GM18873 (cell line): ENCODE measurements around the gene CILP.
"Not testable (repeated sequence)": the region's sequence is repeated elsewhere in the genome, so short reads cannot be mapped to it uniquely, and the experiment has no call there.

ENCODE experiments used
- ATAC-seq: cut with Tn5 transposase; IDR thresholded peaks from one replicate; pipeline ENCODE4 v1.9.1; 2021; ENCODE audit warnings: mild to moderate bottlenecking, moderate library complexity, moderate number of reproducible peaks; ENCODE audit not compliant: unreplicated experiment, low FRiP score

The CILP gene, protein sequence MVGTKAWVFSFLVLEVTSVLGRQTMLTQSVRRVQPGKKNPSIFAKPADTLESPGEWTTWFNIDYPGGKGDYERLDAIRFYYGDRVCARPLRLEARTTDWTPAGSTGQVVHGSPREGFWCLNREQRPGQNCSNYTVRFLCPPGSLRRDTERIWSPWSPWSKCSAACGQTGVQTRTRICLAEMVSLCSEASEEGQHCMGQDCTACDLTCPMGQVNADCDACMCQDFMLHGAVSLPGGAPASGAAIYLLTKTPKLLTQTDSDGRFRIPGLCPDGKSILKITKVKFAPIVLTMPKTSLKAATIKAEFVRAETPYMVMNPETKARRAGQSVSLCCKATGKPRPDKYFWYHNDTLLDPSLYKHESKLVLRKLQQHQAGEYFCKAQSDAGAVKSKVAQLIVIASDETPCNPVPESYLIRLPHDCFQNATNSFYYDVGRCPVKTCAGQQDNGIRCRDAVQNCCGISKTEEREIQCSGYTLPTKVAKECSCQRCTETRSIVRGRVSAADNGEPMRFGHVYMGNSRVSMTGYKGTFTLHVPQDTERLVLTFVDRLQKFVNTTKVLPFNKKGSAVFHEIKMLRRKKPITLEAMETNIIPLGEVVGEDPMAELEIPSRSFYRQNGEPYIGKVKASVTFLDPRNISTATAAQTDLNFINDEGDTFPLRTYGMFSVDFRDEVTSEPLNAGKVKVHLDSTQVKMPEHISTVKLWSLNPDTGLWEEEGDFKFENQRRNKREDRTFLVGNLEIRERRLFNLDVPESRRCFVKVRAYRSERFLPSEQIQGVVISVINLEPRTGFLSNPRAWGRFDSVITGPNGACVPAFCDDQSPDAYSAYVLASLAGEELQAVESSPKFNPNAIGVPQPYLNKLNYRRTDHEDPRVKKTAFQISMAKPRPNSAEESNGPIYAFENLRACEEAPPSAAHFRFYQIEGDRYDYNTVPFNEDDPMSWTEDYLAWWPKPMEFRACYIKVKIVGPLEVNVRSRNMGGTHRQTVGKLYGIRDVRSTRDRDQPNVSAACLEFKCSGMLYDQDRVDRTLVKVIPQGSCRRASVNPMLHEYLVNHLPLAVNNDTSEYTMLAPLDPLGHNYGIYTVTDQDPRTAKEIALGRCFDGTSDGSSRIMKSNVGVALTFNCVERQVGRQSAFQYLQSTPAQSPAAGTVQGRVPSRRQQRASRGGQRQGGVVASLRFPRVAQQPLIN

DNA sequence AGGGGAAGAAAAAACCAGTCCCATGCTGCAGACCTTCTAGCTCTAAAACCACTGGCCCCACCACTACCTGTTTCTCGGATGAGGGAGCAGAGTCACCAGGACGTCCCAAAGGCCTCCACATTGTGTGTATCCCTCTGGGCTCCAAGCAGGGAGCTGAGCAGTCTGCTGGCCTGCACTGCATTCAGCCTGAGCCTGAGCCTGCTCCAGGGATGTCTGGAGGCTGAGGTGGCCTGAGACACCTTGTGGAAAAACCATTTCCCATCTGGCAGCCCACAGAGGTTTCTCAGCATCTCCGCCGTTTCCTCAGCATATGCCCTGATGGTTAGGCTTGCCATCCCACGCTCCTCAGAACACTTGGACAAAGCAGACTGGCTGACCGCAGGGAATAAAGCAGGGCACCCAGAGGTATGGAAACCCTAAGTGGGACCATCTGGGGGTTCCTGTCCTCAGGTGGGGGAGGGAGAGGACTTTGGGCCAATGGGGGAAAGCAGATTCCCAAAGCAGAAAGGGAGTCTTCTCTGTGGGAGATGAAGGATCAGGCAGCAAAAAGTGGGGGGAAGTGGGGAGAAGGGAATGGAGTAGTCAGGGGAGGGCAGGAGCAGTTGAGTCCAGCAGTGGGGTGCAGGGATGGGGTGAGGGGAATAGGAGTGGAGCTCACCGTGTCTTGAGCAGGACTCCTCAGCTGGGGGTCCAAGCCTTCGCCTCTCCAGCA is at the start of gene CILP:
Gene CILP (minus strand): TSS at position 704 of the 712 bp plus-strand sequence. CDS start 1,718 bp downstream, outside the sequence.
- ATAC-seq: no peak

DNA sequence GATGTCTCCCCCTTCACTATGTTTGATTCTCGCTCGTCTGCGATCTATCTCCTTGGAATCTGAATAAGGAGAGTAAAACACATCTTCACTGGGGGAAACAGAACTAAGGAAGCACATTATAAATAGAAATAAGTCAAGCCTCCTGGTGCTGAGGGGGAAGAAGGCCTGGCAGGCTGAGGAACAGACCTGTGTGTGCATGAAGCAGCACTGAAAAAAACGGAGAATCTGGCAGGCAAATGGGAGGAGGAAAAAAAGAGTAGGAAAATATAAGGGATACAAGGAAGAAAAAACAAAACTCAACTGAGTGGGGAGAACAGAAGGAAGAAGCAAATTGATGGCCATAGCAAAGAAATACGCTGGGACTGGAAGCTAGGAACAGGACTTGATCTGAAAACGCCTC is 49.7 kb upstream of the CILP start:
- ATAC-seq: no peak

DNA sequence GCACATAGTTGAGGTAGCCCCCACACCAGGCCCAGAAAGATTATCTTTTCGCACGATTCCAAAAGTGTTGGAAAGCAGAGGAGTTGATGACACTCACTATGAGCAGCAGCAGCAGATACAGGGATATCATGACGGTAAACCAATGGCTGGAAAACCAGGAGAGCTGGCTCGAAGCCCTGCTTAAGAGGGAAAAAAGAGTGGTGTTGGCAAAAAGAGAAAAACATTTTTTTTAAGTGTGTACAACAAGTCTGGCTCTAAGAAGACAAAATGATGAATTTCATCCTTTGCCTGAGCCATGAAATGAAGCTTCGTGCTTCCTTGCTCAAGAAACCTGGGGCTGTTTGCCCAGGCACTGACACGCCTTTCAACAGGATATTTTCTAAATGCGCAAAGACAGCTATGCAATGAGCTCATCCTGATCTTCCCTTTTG is 48.1 kb upstream of the CILP start:
- ATAC-seq: no peak

DNA sequence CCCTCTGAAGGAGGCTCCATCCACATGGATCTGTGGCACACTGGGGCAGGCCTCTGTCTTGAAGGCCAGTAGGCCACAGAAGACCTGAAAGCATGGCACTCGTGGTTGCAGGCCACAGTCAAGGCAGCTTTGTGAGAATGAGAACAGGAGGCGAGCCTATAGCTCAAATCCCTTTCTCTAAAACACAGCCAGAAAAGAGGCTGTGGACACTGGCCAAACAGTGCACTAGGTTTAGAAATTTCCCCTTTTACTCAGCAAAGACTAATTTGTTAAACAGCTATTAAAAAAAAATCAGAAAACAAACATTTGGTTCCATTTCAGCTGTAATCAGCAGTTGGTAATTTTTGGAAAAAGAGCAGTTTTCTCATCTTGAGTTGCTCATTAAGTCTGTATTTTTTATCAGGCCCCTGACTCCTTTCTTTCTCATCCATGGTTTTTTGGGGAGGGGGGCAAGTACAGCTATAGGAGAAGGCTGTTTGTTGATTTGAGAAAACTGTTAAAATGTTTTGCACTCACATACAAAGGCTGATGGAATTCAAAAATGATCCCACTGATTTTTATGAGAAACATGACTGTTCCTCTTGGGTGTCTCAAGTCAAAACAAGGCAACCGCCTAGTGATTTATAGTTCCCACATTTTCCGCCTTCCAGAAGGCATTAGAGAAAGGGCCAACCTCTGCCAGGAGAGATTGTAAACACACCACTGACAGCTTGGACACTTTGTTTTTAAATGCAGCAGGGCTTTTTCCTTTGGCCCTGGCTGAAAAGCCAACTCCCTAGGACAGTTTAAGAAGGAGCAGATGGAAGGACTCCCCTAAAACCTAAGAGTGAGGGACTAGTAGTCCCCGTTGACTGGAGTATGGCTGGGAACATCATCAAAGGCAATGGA is 47.3 kb upstream of the CILP start:
- ATAC-seq: no peak

DNA sequence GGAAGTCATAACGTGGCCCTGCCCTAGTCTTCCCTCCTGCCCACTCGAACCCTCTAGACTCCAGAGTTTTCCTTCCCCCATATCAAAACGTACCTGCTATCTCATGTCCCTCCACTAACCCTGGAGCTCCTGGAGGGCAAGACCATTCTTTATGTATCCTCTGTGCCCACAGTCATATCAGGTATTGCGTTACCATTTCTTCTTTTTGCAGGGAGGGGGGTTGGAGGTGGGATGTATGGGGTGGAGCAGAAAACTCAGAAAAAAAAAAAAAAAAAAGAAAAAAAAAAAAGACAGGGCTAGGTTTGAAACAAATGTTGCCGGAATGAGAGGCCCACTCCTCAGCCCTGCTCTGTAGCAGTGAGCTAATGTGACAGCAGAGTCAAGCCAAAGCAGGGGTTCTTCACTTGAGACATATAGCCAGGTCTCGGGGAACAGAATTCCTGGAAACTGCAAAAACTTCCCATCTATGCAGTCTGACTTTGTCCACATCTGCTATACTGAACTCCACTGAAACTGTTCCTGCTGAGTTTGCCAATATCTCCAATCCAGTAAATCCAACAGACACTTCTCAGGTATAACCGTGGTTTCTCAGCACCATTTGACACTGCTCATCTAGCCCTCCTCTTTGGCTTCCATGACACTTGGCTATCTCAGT is 44.3 kb upstream of the CILP start:
- ATAC-seq: no peak

DNA sequence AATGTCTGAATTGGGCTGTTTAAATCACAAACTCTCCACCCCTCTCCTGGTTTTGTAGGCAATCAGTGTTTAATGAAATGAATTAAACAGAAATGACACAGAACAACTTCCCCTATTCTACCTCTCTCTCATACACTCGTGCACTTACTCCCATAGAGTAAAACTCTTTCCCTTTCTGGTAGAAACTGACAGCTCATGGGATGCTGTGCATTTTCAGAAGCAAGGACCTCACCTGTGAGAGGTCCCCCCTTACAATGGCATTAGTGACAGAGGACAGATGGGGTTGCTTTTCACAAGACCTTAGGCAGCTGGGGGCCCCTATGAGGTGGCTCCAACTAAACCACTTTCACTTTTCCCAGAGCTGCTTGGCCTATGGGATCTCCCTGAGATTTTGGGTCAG is 43.5 kb upstream of the CILP start:
- no peak for ATAC-seq

DNA sequence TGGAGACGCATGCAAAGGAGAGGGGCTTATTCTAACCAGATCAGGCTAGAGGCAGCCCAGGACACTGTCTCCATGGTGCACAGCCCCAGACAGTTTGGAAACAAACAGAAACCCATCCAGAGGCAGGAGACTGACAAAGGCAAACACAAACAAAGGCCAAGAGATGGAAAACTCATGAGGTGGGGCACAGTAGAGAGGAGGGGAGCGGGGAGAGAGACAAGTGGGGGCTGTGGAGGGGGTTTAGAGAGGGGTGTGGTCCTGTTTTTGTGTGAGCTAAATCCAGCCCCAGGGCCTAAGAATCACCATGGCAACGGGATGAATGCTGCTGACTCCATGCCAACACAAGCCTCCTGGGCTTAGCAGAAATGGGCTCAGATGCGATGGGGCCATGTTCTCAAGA is 43.1 kb upstream of the CILP start:
- no peak for ATAC-seq

DNA sequence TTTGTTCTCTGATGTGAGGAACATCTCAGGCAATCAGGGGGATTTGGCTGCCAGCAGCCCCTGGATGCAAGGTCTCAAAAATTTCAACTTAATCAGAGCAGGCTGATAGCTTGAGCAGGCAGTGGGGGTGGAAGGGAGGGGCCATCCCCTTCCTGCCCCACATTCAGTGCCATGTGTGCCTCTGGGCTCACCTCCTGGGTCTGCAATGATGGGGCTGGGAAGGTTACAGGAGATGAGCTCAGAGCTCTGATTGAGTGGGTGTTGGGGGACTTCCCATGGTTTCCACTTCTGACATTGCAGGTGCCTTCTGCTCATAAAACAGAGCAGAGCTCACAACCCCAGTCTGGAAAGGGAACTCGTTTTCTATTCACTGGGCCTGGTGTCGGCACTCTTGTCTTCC is 38.4 kb upstream of the CILP start:
- no peak for ATAC-seq

DNA sequence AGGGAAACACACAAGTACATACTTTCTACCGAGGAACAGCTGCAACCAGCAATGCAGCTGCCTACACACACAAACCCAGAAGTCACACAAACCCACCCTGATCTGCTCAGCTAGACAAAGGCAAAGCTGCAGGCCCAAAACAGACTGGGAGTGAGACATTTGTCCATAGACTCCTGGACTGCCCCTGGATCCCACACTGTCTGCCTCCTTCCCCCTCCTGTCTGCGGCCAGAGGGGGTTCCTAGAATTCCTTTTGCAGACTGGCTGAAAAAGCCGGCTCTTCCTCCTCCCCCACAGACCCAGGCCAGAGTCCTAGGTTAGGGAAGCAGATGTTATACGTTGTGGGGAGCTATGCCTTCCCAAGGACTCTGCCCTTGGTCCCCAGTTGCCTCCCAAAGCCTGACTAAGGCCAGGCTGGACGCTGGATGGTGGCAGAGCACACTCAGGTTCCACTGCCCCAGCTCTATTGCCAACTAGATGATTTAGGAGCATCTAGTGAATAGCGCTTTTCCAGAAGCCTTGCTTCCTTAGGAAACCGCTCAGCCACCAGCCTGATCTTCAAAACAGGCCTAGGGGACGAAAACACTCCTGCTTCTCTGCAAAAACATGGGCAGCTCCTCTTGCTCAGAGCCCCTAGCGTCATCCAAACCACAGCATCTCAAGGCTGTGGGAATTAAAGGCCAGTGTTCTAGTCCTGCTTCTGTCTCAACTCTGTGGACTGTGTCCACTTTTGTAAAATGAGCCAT is 37.4 kb upstream of the CILP start:
- no peak for ATAC-seq

DNA sequence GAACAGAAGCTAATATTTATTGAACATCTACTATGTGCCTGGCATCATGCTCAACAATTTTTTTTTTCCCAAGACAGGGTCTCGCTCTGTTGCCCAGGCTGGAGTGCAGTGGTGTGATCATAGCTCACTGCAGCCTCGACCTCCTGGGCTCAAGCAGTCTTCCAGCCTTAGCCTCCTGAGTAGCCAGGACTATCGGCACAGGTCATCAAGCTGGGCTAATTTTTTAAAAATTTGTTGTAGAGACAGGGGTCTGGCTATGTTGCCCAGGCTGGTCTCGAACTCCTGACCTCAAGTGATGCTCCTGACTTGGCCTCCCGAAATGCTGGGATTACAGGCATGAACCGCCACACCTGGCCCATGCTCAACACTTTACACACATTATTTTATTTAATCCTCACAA is 35.7 kb upstream of the CILP start:
- no peak for ATAC-seq

DNA sequence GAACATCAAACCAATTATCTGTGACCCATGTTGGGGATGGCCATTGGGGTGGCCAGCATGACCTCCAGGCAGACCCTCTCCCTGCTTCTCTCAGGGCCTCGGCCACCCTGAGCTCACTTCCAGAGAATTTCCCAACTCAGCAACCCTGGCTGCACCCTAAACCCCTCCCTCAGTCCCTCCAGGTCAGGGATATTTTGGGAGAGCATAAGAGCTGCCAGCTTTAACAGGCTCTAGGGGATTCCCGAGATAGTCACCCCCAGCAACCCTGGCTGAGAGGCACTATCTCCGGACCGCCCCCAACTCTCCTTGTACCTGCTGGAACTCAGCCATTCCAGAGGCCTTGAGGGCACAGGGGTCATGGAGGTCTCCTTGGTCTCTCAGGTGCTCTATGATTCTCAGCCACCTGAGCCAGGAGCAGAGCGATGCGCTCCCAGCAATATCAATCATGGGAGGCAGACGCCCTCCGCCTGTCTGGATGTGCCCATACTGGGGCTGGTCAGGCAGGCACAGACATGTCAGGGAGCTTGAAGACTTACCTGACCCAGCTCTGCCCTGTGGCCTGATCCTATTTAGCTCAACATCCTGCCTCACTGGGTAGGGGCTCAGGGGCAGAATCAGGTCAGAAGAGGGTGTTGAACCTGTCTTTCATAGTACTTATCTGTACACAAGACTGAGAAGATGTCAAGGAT is 34.9 kb upstream of the CILP start:
- no peak for ATAC-seq

DNA sequence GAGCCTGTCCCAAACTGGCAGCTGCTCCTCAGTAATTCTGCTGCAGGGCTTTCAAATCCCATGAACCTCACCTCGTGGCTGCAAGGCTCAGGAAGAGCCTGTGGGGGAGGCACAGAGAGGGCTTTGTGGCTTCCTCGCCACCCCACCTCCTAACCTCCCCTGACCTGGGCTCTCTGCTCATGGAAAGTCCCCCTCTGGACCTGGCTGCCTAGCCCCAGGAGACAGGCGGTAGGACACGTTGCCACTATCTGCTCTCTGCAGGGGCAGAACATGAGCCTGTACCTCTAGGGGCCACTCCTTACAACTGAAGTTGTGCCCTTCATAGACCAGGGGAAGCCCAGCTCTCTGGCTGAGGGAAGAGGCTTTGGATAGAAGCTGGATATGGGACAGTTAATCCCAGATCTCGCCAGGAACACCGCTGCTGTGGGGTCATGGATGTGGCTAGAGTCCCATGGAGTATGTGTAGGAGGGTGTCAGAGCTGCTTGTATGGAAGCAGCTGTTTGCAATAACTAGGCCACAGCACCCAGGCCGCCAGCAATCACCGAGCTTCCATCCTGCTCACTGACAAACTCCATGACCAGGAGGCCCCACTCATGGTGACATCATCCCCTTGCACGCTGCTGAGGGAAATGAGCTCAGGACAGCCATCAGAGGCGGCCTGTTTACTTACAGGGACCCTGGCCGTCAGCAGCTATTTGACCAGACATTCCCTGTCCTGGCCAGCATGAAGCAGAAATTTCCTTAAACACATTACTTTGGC is 34.0 kb upstream of the CILP start:
- ATAC-seq: no peak

DNA sequence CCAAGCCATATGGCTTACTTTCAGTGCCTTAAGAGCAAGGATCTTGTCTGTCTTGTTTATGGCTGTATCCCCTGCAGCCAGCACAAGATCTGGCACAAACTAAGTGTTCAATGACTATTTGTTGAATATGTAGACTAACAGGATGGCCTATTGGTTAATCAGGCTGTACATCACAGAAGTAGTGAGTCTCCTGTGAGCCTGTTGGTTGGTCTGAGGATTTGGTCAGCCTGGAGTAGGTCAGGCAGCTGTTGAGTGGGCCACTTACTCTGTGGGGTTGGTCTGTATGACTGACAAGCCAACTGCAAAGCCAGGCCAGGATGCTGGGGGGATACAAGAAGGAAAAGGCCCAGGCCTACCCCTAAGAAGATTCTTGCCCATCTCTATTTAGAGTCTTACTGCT is 33.4 kb upstream of the CILP start:
- ATAC-seq: no peak

DNA sequence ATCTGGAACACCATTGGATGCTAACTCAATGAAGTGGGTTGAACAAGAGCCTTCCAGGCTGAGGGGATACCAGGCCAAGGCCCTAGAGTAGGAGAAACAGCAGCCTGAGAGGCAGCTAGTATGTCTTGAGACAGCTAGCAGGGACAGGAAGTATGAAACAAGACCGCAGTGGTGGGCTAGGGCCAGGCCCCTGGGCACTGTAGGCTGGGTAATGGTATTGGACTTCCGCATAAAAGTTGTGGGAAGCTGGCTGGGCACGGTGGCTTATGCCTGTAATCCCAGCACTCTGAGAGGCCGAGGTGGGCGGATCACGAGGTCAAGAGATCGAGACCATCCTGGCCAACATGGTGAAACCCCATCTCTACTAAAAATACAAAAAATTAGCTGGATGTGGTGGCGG is 25.2 kb upstream of the CILP start:
- not testable (repeated sequence) for ATAC-seq

DNA sequence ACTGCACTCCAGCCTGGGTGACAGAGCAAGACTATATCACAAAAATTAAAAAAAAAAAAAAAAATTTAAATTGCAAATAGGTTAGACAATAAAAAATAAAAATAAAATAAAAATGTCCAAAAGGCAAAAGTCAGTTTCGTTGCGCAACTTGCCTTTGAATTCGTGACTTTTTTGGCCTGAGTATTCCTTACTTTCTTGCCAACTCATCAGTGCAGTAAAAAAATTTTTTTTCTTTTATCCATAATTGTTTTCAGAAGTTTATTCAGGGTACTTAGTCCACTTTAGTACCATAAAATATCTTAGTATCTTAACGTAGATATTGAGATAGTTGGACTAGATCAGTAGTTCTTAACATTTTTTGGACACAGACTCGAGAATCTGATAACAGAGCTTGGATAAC is 22.4 kb upstream of the CILP start:
- ATAC-seq: no peak

DNA sequence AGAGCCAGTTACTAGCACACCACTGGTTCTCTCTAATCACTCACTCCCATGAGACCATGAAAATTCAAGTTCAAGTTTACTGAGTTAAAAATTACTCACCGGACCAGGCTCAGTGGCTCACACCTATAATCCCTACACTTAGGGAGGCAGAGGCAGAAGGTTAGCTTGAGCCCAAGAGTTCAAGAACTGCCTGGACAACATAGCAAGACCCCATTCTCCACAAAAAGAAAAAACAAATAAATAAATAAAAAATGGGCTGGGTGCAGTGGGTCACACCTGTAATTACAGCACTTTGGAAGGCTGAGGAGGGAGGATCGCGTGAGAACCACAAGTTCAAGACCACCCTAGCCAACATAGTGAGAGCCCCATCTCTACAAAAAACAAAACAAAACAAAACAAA is 21.2 kb upstream of the CILP start:
- no peak for ATAC-seq

DNA sequence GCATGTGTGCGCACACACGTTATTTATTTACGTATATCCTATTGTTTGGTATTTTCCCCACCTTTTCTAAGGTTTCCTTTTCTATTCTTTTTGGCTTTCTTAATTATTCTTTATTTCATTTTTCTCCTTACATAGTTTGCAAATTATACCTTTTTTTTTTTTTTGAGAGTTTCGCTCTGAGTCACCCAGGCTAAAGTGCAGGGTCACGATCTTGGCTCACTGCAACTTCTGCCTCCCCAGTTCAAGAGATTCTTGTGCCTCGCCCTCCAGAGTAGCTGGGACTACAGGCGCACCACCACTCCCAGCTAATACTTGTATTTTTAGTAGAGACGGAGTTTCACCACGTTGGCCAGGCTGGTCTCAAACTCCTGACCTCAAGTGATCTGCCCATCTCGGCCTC is 20.0 kb upstream of the CILP start:
- ATAC-seq: no peak
